Choroid plexus epithelial cell (primary cell): ENCODE data around the gene TBX3.
A peak's percentile ranks its signal among the peaks of the same experiment; 100 is the strongest.

Experiments used
- DNase-seq: peaks from one replicate; pipeline ENCODE4 v3.0.0-alpha.2; 2010; ENCODE audit warnings: low read depth
- H3K4me3 ChIP-seq: 2 replicates; pipeline ENCODE4 v1.5.1; 2011; ENCODE audit warnings: low read depth, mild to moderate bottlenecking, control low read depth, low read length, moderate library complexity
- TF ChIP-seq, protein P1 (sequence below): conservative IDR thresholded peaks from 2 replicates; pipeline ENCODE4 v1.5.1; 2011; ENCODE audit warnings: low read depth, mild to moderate bottlenecking, control low read depth, inconsistent platforms, low read length, moderate library complexity

The TBX3 gene

DNA sequence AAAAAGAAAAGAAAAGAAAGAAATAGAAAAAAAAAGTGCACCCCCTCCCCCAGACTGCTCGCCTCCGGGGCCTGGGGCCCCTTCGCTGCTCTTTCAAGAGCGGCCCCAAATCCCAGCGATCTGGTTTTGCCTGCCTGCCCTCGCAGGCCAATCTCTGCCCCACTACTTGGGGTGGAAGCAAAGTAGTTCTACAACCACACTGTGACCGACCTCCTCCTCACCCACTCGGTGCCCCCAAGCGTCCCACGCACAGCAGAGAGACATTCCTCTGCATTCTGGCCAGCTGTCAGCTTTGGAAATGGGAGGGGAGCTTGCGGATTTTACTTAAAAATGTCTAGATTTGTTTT, 2.4 kb upstream of the TBX3 start:
- no peak overlapping the region for H3K4me3 ChIP-seq
- TF ChIP-seq, protein P1, sequence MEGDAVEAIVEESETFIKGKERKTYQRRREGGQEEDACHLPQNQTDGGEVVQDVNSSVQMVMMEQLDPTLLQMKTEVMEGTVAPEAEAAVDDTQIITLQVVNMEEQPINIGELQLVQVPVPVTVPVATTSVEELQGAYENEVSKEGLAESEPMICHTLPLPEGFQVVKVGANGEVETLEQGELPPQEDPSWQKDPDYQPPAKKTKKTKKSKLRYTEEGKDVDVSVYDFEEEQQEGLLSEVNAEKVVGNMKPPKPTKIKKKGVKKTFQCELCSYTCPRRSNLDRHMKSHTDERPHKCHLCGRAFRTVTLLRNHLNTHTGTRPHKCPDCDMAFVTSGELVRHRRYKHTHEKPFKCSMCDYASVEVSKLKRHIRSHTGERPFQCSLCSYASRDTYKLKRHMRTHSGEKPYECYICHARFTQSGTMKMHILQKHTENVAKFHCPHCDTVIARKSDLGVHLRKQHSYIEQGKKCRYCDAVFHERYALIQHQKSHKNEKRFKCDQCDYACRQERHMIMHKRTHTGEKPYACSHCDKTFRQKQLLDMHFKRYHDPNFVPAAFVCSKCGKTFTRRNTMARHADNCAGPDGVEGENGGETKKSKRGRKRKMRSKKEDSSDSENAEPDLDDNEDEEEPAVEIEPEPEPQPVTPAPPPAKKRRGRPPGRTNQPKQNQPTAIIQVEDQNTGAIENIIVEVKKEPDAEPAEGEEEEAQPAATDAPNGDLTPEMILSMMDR = no peak
- DNase-seq = no peak

- no peak overlapping the region for H3K4me3 ChIP-seq
- TF ChIP-seq, protein P1 = no peak
- no peak for DNase-seq
Observed at GRCh38 chr12:114685869-114686268, 1.9 kb upstream of the TBX3 start.

DNA sequence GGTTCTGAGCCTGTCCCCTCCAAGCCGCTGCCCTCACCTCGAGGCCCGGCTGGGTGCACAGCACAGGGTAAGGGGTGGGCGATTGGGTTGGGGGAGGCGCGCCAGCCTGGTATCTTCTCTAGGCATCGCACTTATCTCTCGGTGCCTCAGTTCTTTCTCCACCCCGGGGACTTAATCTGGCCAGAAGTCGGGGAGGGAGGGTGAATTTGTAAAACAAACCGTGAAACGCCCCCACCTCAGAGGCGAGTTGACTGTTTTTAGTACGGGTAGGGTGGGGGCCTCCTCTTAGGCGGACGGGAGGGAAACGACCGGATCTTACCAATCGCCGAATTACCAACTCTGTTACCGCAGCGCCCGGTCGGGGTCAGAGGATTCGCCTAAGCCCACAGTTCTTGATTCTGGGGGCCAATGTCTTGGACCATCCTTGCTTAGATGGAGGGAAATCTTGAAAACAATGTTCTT, 1.4 kb upstream of the TBX3 start:
- peak overlapping the region; percentile 86 for H3K4me3 ChIP-seq
- TF ChIP-seq, protein P1 = no peak
- no peak for DNase-seq

- H3K4me3 ChIP-seq = peak overlapping the region; percentile 86
- TF ChIP-seq, protein P1 = no peak
Observed at GRCh38 chr12:114684870-114685273, 897 bp upstream of the TBX3 start.

GRCh38 chr12:114683709-114684097, 272 bp downstream of the TBX3 start:
- peak overlapping the region; percentile 86 for H3K4me3 ChIP-seq
- TF ChIP-seq, protein P1 = no peak
- DNase-seq = no peak

More at GRCh38 chr12:114684870-114685273, 897 bp upstream of the TBX3 start:
- DNase-seq = no peak

GRCh38 chr12:114682785-114683708, 928 bp downstream of the TBX3 start:
- peak; percentile 47 for DNase-seq
- peak overlapping the region; percentile 86 for H3K4me3 ChIP-seq
- TF ChIP-seq, protein P1 = no peak
